Transverse colon (tissue), 3 donors: Measurements from ENCODE around the gene RNF144B.

Source experiments
- POLR2A ChIP-seq: fragments of 450-650 bp; IDR thresholded peaks from one replicate; pipeline ENCODE4 v1.6.1; 2016; ENCODE audit warnings: antibody characterized with exemption, mild to moderate bottlenecking, moderate library complexity
- POLR2AphosphoS5 ChIP-seq, 3 donors: sonication (generic); formaldehyde crosslinking; IDR thresholded peaks; one replicate each; pipeline ENCODE4 v1.6.1; 2016; ENCODE audit warnings: antibody characterized with exemption in 3 of 3

DNA sequence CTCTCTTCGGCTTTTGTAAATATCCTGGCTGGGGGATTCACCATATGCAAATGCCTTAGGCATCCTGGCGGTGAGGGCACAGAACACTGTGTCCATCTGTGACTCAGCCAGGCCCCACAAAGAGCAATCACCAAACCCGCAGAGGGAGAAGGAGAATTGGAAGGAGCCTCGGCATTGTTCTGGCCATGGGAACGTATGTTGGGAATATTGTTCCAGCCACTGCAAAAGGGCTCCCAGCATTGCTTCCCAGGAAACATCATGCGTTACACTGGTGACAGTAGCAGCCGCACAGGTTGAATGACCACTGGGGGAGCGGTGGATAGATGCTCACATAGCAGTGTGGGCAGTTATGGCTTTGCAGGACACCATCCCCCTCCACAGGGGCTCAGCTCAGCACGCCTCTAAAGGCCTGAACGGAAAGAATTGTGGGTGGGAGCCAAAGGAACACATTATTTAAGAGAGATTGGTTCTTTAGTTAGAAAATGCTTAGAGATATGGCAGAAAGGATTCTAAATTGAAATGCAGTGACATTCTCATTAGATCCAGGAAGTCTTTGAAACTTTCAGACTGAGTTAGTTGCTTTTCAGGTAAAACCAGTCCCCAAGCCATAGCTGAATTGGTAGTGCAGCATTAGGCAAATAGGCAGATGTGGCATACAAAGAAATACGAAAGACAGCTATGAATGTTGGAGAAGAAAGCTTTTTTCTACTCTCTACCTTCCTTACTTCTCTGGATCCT is 104.3 kb downstream of the RNF144B start:
- TF ChIP-seq POLR2A (no peak), POLR2AphosphoS5 (IDR thresholded peaks at IDR 0.05) (no peak)
